HepG2 (cell line): ENCODE data around the gene NR3C2. TPM values are rescaled to one million over a fixed set of nuclear protein-coding genes. Genes with fewer than 3 reads are reported as not detected.

ENCODE experiments used
- ATAC-seq: fragments of 200-7000 bp; cut with Tn5 transposase; 3 replicates; pipeline ENCODE4 v1.9.1; 2020; ENCODE audit warnings: mild to moderate bottlenecking, moderate library complexity
- BruUV-seq: library from RNA; stranded (reverse); fragments of 400-500 nt; replicated peaks from 2 replicates; lab custom pipeline; 2021; lab: Mats Ljungman, UMichigan
- CTCF ChIA-PET: fragments of 300-600 bp; formaldehyde crosslinking; extraction: SDS; loops from one replicate; lab custom pipeline; 2021; ENCODE audit warnings: low total read pairs, inconsistent platforms, low intra/inter-chr PET ratio; lab: Yijun Ruan, JAX
- POLR2A ChIA-PET: fragments of 350-600 bp; sonication (Branson Sonifier 250); formaldehyde crosslinking; loops from one replicate; lab custom pipeline; 2020; ENCODE audit warnings: antibody characterized with exemption, inconsistent platforms; lab: Yijun Ruan, JAX
- DNase-seq: peaks from one replicate; pipeline ENCODE4 v3.0.0-alpha.2; 2015; ENCODE audit warnings: low spot score
- FAIRE-seq: peaks from 3 replicates; lab custom pipeline; 2011; peaks lifted over from hg19 to GRCh38; lab: Jason Lieb, UNC
- H2AFZ ChIP-seq: one replicate; pipeline ENCODE4 v1.6.1; 2011; ENCODE audit warnings: low read length, inconsistent platforms
- H3K27ac ChIP-seq: fragments of 300-600 bp; 3 replicates; pipeline ENCODE4 v1.8.0; 2011; ENCODE audit warnings: mixed run types, mild to moderate bottlenecking, mixed read lengths, low read length, inconsistent platforms; ENCODE audit not compliant: insufficient read depth; ENCODE audit errors: extremely low read length
- H3K27me3 ChIP-seq, 2 experiments: fragments of 200-600 bp in 1 of 2; 2 replicates in 1 of 2; 3 replicates in 1 of 2; pipeline versions ENCODE4 v1.6.0 to v1.8.0; 2011; ENCODE audit warnings: low read length in 2 of 2, mild to moderate bottlenecking in 2 of 2, moderate library complexity in 2 of 2, inconsistent platforms in 1 of 2; ENCODE audit not compliant: insufficient read depth in 2 of 2, control insufficient read depth in 1 of 2
- H3K36me3 ChIP-seq, 2 experiments: fragments of 200-600 bp in 1 of 2; replicated peaks in 1 of 2; 2 replicates in 1 of 2; 3 replicates in 1 of 2; pipeline versions ENCODE4 v1.5.1 to v1.8.0; 2011; ENCODE audit warnings: low read length in 2 of 2, inconsistent platforms in 1 of 2; ENCODE audit not compliant: insufficient read depth in 2 of 2, control insufficient read depth in 1 of 2
- H3K4me1 ChIP-seq: 2 replicates; pipeline ENCODE4 v1.5.1; 2012; ENCODE audit warnings: low read length, inconsistent platforms; ENCODE audit not compliant: insufficient read depth
- H3K4me2 ChIP-seq: 2 replicates; pipeline ENCODE4 v1.6.0; 2011; ENCODE audit warnings: low read depth, low read length, inconsistent platforms
- H3K4me3 ChIP-seq, 3 experiments: fragments of 200-600 bp in 1 of 3; sonication (generic), shearing (Covaris generic) in 1 of 3; replicated peaks in 1 of 3; 2 replicates each; pipeline ENCODE4 v1.5.1; 2011 to 2016; ENCODE audit warnings: low read length in 3 of 3, inconsistent platforms in 2 of 3, low read depth in 2 of 3, mild to moderate bottlenecking in 2 of 3, control low read depth in 1 of 3, mixed read lengths in 1 of 3; ENCODE audit not compliant: insufficient read depth in 1 of 3
- H3K79me2 ChIP-seq: one replicate; pipeline ENCODE4 v1.6.1; 2011; ENCODE audit warnings: low read length, inconsistent platforms; ENCODE audit not compliant: insufficient read depth
- H3K9ac ChIP-seq: 2 replicates; pipeline ENCODE4 v1.6.0; 2011; ENCODE audit warnings: mild to moderate bottlenecking, low read depth, low read length, inconsistent platforms; ENCODE audit not compliant: insufficient read depth
- H3K9me3 ChIP-seq: 2 replicates; pipeline ENCODE4 v1.5.1; 2012; ENCODE audit warnings: mild to moderate bottlenecking, low read length
- H4K20me1 ChIP-seq: 2 replicates; pipeline ENCODE4 v1.6.0; 2011; ENCODE audit warnings: inconsistent platforms, mild to moderate bottlenecking, low read length, moderate library complexity; ENCODE audit not compliant: insufficient read depth
- CREB1 ChIP-seq, 2 experiments: fragments of 450-650 bp in 1 of 2; IDR thresholded peaks; 2 replicates each; pipeline ENCODE4 v1.6.1; 2016 to 2017; ENCODE audit warnings: control low read depth in 1 of 2, mild to moderate bottlenecking in 1 of 2, missing compliant biosample characterization in 1 of 2, missing genetic modification characterization in 1 of 2
- E2F1 ChIP-seq: sonication (generic); formaldehyde crosslinking; IDR thresholded peaks from 2 replicates; pipeline ENCODE4 v1.5.0; 2020; ENCODE audit warnings: missing genetic modification reagents
- ELF4 ChIP-seq: sonication (generic); formaldehyde crosslinking; IDR thresholded peaks from 2 replicates; pipeline ENCODE4 v1.5.0; 2020; ENCODE audit warnings: missing genetic modification reagents, mild to moderate bottlenecking, moderate library complexity, borderline replicate concordance
- ZNF749 ChIP-seq: sonication (generic); formaldehyde crosslinking; IDR thresholded peaks from 2 replicates; pipeline ENCODE4 v1.8.0; 2022; ENCODE audit warnings: mild to moderate bottlenecking, missing genetic modification reagents, moderate library complexity, borderline replicate concordance
- WGBS: methylation state at CpG from one replicate; pipeline ENCODE4 v1.1.6; 2017; ENCODE audit warnings: low lambda C conversion rate; 5-methylcytosine and 5-hydroxymethylcytosine counted together
- in situ Hi-C: cut with HindIII; loops from 2 replicates; pipeline ENCODE4 v1.10.0; 2017; ENCODE audit warnings: low pct_unique_long_range_greater_than_20kb; ENCODE audit not compliant: extremely low pct_ligation_motif_present
- intact Hi-C: fragments of 100-400 bp; cut with micrococcal nuclease; formaldehyde crosslinking; loops from one replicate; pipeline ENCODE4 v1.10.0; 2022; ENCODE audit not compliant: unreplicated experiment
- polyA plus RNA-seq, 8 experiments: library from polyadenylated mRNA; depleted of rRNA in 3 of 8; stranded (reverse) in 7 of 8; unstranded in 1 of 8; fragments of >200 nt; fragmentation: Illumina TruSeq in 4 of 8; extraction: Trizol in 4 of 8; gene quantifications; 2 replicates each; pipeline versions ENCODE4 v1.2.1 to v1.2.3, GENCODE V29; 2011 to 2016; ENCODE audit warnings: low read depth in 4 of 8, missing spikeins in 1 of 8, mixed read lengths in 1 of 8; ENCODE audit not compliant: insufficient read depth in 1 of 8
- total RNA-seq, 5 experiments: library from RNA; depleted of rRNA; stranded (reverse); fragments of >200 nt; fragmentation: Illumina TruSeq; extraction: Trizol; gene quantifications; 2 replicates each; pipeline ENCODE4 v1.2.3, GENCODE V29; 2016; ENCODE audit warnings: low read depth in 1 of 5
- TF ChIP-seq, protein P1 (sequence below), 2 experiments: sonication (generic) in 1 of 2; formaldehyde crosslinking in 1 of 2; IDR thresholded peaks; 2 replicates each; pipeline versions ENCODE4 v1.5.1 to v1.6.1; 2011 to 2020; ENCODE audit warnings: borderline replicate concordance in 1 of 2, low read depth in 1 of 2, low read length in 1 of 2, mild to moderate bottlenecking in 1 of 2, missing genetic modification reagents in 1 of 2, moderate library complexity in 1 of 2
- TF ChIP-seq, protein P2 (sequence below): IDR thresholded peaks from 2 replicates; pipeline ENCODE4 v1.6.1; 2016; ENCODE audit warnings: low read depth, borderline replicate concordance

The NR3C2 gene
- total and polyA plus RNA-seq, 2 of the 13 experiments (the other 11 are each of a cell fraction or from before 2014, with no cell fraction given): 0.26 to 0.46 TPM

- Histone ChIP-seq H3K4me3 (no peak overlapping the region), H3K9me3 (no peaks in the 10 kb centered on the region), H3K27ac (no peak overlapping the region), H3K9ac (no peak overlapping the region), H3K79me2 (no peaks in the 10 kb centered on the region), H3K4me2 (no peak overlapping the region), H3K36me3 (no peaks in the 10 kb centered on the region), H3K4me1 (no peaks in the 10 kb centered on the region), H3K27me3 (no peaks in the 10 kb centered on the region), H2AFZ (no peak overlapping the region), H4K20me1 (no peaks in the 10 kb centered on the region)
- FAIRE-seq (no peak), ATAC-seq (no peak), DNase-seq (no peak)
- ChIA-PET CTCF (no interaction called here), POLR2A (no interaction called here)
- intact Hi-C loops: no loop called here
- no peak for TF ChIP-seq ZNF749 (CRISPR knock-in tag)
- TF ChIP-seq, protein P1, sequence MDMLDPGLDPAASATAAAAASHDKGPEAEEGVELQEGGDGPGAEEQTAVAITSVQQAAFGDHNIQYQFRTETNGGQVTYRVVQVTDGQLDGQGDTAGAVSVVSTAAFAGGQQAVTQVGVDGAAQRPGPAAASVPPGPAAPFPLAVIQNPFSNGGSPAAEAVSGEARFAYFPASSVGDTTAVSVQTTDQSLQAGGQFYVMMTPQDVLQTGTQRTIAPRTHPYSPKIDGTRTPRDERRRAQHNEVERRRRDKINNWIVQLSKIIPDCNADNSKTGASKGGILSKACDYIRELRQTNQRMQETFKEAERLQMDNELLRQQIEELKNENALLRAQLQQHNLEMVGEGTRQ (IDR thresholded peaks at IDR 0.05; ENCODE audit: low read depth, low read length): no peak
- TF ChIP-seq, protein P1 (CRISPR knock-in tag; IDR thresholded peaks at IDR 0.05; ENCODE audit: borderline replicate concordance): no peak
- TF ChIP-seq, protein P2, sequence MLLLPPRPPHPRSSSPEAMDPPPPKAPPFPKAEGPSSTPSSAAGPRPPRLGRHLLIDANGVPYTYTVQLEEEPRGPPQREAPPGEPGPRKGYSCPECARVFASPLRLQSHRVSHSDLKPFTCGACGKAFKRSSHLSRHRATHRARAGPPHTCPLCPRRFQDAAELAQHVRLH (CRISPR knock-in tag): no peak
- TF ChIP-seq CREB1 (IDR thresholded peaks at IDR 0.05): no peak
- TF ChIP-seq CREB1 (CRISPR knock-in tag; IDR thresholded peaks at IDR 0.05): no peak
- TF ChIP-seq ELF4 (CRISPR knock-in tag): no peak
- no peak for TF ChIP-seq E2F1 (CRISPR knock-in tag)
- 76% methylated on average over 8 of the region's 9 CpGs for WGBS
- BruUV-seq: no TSS peak
- in situ Hi-C loops: no loop called here
These were observed 397.9 kb downstream of the NR3C2 start for GRCh38 chr4:148044089-148044911.
